Activated CD4-positive, alpha-beta memory T cell treated with anti-CD3 and anti-CD28 coated beads for 36 hours (primary cell): Measurements from ENCODE around the gene CCDC24. TPM values are rescaled to one million over a fixed set of nuclear protein-coding genes. Genes with fewer than 3 reads are reported as not detected.

Experiments used
- CTCF ChIA-PET: fragments of 350-600 bp; sonication (Branson Sonifier 250); formaldehyde crosslinking; loops from one replicate; lab custom pipeline; 2021; ENCODE audit warnings: antibody characterized with exemption, inconsistent platforms; lab: Charles Lee
- POLR2A ChIA-PET: fragments of 350-600 bp; sonication (Branson Sonifier 250); formaldehyde crosslinking; loops from one replicate; lab custom pipeline; 2021; ENCODE audit warnings: antibody characterized with exemption; lab: Charles Lee
- DNase-seq: peaks from one replicate; pipeline ENCODE4 v3.0.0-alpha.2; 2020
- H3K27ac Mint-ChIP-seq: one replicate; pipeline ENCODE4 v1.8.0; 2021; ENCODE audit warnings: mixed read lengths
- H3K27me3 Mint-ChIP-seq: one replicate; pipeline ENCODE4 v1.8.0; 2021; ENCODE audit warnings: mixed read lengths
- H3K36me3 Mint-ChIP-seq: one replicate; pipeline ENCODE4 v1.8.0; 2021; ENCODE audit warnings: mixed read lengths
- H3K4me1 Mint-ChIP-seq: one replicate; pipeline ENCODE4 v1.8.0; 2021; ENCODE audit warnings: low read depth, mixed read lengths
- H3K4me3 Mint-ChIP-seq: one replicate; pipeline ENCODE4 v1.8.0; 2021; ENCODE audit warnings: mild to moderate bottlenecking, mixed read lengths
- H3K9me3 Mint-ChIP-seq: one replicate; pipeline ENCODE4 v1.8.0; 2021; ENCODE audit warnings: mixed read lengths
- intact Hi-C: fragments of 100-400 bp; cut with micrococcal nuclease; formaldehyde crosslinking; loops from one replicate; pipeline ENCODE4 v1.15.1; 2023
- total RNA-seq, 2 experiments: library from RNA; stranded (reverse); gene quantifications; one replicate each; pipeline ENCODE4 v1.2.3, GENCODE V29; 2021

Gene CCDC24
- total RNA-seq, 2 experiments from 2014 or later = 2.7 to 2.8 TPM

DNA sequence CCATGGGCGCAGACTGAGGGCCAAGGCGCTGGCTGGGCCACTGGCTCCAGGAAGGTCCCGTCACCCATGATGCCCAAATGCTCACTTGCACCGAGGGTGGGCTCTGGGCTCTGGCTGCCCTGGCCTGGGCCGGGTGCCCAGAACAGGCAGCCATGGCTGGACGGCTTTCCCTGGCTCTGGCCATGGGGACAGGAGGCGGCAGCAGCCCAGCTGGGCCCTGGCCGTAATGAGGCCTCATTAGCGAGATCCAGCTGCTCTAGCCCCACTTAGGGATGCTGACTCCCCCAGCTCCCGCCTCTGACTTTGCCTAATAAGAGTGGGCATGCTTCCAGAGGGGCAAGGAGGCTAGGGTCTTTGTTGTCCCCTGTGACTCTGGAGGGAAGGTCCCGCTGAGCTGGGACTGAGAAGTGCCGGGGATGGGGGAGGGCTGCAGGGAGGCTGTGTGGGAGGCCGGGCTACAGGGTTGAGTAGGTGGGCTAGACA, 28.1 kb downstream of the CCDC24 start:
- DNase-seq = no peak
- no peak overlapping the region for H3K4me3 Mint-ChIP-seq
- no peaks in the 10 kb centered on the region for H3K9me3 Mint-ChIP-seq
- no peaks in the 10 kb centered on the region for H3K4me1 Mint-ChIP-seq
- H3K36me3 Mint-ChIP-seq = peaks cover 7% of the 10 kb centered on the region
- ChIA-PET POLR2A (no interaction called here), CTCF (interaction anchor here (2.8 kb wide), 1 partner anchor 14 kb away, joined by 10 read pairs; no protein-coding TSS in a partner anchor)
- no peak overlapping the region for H3K27ac Mint-ChIP-seq
- intact Hi-C loops = no loop called here
- H3K27me3 Mint-ChIP-seq = no peaks in the 10 kb centered on the region

DNA sequence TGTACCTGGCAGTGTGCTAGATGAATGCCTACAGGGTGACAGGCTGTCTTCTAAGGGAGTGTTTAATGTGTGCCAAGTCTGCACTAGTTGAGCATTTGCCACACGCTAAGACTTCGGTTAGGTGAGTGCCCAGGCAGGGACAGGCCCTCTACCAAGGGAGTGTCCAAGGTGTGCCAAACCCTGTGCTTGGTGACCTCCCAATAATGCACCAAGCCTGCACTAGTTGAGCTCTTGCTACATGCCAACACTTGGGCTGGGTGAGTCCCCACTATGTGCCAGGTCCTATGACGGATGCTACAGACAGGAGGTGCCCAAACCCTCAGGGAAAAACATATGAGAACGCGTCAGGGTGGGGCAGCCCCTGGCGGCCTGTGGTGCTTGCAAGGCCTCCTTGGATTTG, 29.1 kb downstream of the CCDC24 start:
- Mint-ChIP-seq H3K36me3 (peaks cover 11% of the 10 kb centered on the region), H3K4me3 (no peak overlapping the region), H3K4me1 (no peaks in the 10 kb centered on the region), H3K9me3 (no peaks in the 10 kb centered on the region), H3K27me3 (no peaks in the 10 kb centered on the region), H3K27ac (no peak overlapping the region)
- ChIA-PET CTCF (interaction anchor here (1.0 kb wide), 1 partner anchor 28 kb away, joined by 3 read pairs; no protein-coding TSS in a partner anchor), POLR2A (no interaction called here)
- intact Hi-C loops = no loop called here
- DNase-seq = no peak

DNA sequence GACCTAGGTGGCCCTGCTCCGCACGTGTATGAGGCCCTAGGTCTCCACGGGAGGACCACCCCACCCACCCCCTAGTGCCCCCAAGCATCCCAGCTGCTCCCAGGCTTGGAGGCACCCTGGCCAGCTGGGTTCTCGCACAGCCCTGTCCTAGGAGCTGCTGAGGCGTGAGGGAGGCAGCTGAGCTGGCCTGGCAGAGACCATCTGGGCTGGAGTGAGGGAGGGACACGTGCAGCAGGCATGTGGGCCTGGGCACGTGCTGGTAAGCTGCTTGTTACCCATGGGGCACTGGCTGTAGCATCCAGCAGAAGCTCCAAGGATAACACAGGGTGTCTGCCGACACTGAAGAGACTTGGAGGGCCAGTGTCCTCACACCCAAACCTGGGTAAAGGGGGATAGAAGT, 29.8 kb downstream of the CCDC24 start:
- ChIA-PET CTCF (interaction anchor here (1.0 kb wide), 1 partner anchor 27 kb away, joined by 3 read pairs; no protein-coding TSS in a partner anchor), POLR2A (no interaction called here)
- intact Hi-C loops = no loop called here
- DNase-seq = no peak
- Mint-ChIP-seq H3K4me1 (no peaks in the 10 kb centered on the region), H3K36me3 (peaks cover 11% of the 10 kb centered on the region), H3K9me3 (no peaks in the 10 kb centered on the region), H3K27ac (no peak overlapping the region), H3K27me3 (no peaks in the 10 kb centered on the region), H3K4me3 (no peak overlapping the region)

DNA sequence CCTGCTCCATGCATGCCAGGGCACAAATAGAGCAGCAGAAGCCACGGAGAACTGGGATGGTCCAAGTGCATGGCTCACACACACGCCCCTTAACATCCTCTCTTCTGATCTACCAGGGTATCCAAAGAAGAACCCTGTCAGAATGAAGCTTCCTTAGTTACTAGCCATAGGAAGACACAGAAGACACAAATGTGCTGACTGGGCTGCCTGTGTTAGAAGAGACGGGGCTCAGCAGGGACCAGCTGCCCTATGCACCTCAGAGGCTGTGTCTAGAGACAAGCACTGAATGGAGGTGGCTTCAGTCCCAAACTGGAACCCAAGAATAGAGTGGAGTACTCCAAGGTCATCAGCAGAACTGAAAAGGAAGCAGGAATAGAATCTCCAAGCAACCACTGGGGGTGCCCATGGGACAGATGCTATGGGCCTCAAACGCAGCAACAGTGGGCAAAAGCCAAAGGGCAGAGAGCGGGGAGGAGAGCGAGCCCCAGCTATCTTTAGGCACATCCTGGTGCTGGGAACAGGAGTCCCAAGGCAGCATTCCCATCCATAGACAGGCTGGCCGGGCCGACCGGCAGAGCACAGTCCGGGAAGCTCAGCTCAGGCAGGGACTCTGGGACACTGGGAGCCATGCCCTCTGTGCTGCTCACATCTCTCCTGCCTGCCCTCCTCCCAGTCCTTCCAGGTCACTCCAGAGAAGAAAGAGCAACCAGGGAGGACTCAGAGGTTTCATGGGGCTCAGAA, 30.4 kb downstream of the CCDC24 start:
- H3K27me3 Mint-ChIP-seq = no peaks in the 10 kb centered on the region
- H3K9me3 Mint-ChIP-seq = no peaks in the 10 kb centered on the region
- H3K4me1 Mint-ChIP-seq = no peaks in the 10 kb centered on the region
- ChIA-PET CTCF (interaction anchor here (1.0 kb wide), 1 partner anchor 26 kb away, joined by 3 read pairs; no protein-coding TSS in a partner anchor), POLR2A (interaction anchor here (0.5 kb wide), 1 partner anchor 779 kb away, joined by 3 read pairs; no protein-coding TSS in a partner anchor)
- H3K27ac Mint-ChIP-seq = no peak overlapping the region
- H3K36me3 Mint-ChIP-seq = peaks cover 11% of the 10 kb centered on the region
- no peak overlapping the region for H3K4me3 Mint-ChIP-seq
- no peak for DNase-seq
- intact Hi-C loops = no loop called here

DNA sequence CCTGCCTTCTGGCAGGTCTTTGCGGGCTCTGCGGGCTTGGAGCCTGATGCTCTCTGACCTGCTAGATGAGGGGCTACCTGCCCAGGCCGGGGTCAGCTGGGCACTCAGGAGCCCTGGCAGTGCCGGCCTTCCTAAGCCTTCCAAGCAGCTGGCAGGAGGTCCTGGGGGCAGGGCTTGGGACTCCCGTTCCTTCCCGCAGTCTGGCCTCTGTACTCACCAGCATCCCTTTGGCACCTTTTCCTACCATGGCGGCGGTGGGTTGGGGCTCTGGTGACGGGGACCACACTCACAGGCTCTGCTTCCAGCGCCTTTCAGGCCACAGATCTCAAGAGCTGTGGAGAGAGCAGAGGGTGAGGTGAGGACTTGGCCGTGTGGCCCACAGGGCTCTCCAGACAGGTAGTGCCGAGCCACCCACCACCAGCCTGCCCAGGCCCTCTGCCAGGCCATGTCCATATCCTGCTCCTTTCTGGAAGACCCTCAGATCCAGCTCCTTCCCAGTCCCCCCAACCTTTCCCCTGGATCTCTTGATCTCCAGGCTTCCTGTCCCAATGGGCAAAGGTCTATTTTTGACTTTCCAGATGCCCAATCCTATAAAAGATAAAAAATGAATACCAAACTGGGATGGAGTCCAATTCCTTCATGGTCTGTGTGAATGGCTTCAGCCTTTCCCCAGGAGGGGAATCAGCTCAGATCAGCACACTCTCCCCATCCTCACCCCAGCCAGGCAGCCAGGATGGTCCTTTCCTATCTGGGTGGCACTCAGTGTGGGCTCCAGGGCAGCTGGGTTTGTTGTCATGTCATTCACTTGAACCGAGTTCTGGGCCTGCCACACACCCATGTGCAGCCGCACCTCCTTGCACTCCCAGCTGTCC, 32.9 kb downstream of the CCDC24 start:
- Mint-ChIP-seq H3K27me3 (no peaks in the 10 kb centered on the region), H3K27ac (no peak overlapping the region), H3K4me1 (peaks cover 7% of the 10 kb centered on the region), H3K36me3 (peaks cover 11% of the 10 kb centered on the region), H3K9me3 (no peaks in the 10 kb centered on the region), H3K4me3 (no peak overlapping the region)
- ChIA-PET POLR2A (no interaction called here), CTCF (interaction anchor here (1.3 kb wide), 1 partner anchor 19 kb away, joined by 4 read pairs; no protein-coding TSS in a partner anchor)
- DNase-seq = no peak
- intact Hi-C loops = no loop called here

DNA sequence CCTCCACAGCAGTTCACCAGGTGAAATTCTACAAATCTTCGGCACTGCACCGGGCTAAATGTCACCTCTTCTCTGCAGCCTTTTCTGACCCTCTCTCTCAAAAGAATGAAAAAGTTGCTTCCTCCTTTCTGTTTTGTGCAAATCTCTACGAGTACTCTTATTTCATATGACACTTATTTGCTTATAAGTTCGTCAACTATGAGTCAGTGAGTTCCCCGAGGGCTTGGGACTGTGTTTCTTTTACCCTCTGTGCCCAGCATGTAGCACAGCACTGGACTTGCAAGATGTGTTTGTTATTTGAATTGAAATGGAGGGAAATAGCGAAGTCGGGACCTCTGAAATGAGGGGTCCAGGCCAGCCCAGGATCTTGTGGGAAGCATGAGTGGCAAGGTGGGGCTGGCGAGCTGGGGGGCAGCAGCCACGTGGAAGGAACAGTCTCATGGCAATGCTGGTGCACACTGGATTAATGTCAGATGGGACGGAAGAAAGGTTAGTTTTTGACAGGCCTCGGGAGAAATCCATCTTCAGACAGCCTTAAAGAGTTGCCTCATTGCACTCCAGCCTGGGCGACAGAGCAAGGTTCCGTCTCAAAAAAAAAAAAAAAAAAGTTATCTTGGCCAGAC, 33.6 kb downstream of the CCDC24 start:
- intact Hi-C loops = no loop called here
- H3K4me1 Mint-ChIP-seq = peaks cover 13% of the 10 kb centered on the region
- no peaks in the 10 kb centered on the region for H3K9me3 Mint-ChIP-seq
- ChIA-PET CTCF (interaction anchor here (1.3 kb wide), 1 partner anchor 20 kb away, joined by 4 read pairs; no protein-coding TSS in a partner anchor), POLR2A (no interaction called here)
- peaks cover 11% of the 10 kb centered on the region for H3K36me3 Mint-ChIP-seq
- H3K4me3 Mint-ChIP-seq = no peak overlapping the region
- H3K27ac Mint-ChIP-seq = no peak overlapping the region
- no peak for DNase-seq
- no peaks in the 10 kb centered on the region for H3K27me3 Mint-ChIP-seq

DNA sequence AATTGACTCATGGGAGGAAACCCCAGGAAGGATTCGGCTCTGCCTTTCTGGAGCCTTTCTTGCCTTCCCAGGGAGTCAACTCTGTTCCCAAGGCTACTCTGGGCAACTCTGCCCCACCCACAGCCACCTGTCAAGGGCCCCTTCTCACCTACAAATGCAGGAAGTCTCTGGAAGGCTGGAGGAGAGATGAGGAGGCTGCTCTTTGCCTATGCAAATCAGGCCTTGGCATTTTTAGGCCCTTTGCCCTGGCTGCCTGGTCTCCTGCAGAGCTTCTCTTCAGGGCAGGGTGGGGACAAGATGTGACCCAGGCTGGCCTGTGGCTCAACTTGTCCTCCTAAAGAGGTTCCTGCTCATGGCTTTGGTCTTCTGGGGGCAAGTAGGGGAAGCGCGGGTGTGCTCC, 34.4 kb downstream of the CCDC24 start:
- no peak overlapping the region for H3K27ac Mint-ChIP-seq
- ChIA-PET POLR2A (no interaction called here), CTCF (interaction anchor here (1.3 kb wide), 1 partner anchor 21 kb away, joined by 4 read pairs; no protein-coding TSS in a partner anchor)
- no peaks in the 10 kb centered on the region for H3K9me3 Mint-ChIP-seq
- no peak overlapping the region for H3K4me3 Mint-ChIP-seq
- H3K4me1 Mint-ChIP-seq = peaks cover 13% of the 10 kb centered on the region
- H3K36me3 Mint-ChIP-seq = peaks cover 11% of the 10 kb centered on the region
- intact Hi-C loops = no loop called here
- DNase-seq = no peak
- H3K27me3 Mint-ChIP-seq = no peaks in the 10 kb centered on the region

DNA sequence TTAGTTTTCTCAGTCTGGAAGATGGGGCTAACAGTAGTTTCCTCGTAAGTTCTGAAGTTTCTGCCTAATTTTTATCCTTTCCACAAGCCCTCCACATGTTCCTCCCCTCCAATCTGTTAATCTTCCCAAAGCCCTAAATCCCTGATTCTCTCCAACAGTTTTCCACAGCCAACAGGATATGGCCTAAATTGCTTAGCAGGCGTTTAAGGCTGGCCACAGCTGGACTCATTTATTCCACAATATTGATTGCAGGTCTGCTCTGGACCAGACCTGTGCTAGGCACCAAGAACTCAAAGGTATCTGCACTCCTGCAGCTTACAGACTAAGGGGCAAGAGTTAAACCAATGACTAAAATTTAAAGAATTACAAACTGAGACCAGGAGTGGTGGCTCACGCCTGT, 35.9 kb downstream of the CCDC24 start:
- POLR2A ChIA-PET = interaction anchor here (0.6 kb wide), 1 partner anchor 694 kb away, joined by 3 read pairs; no protein-coding TSS in a partner anchor
- H3K9me3 Mint-ChIP-seq = no peaks in the 10 kb centered on the region
- no peaks in the 10 kb centered on the region for H3K27me3 Mint-ChIP-seq
- no peak for DNase-seq
- no peak overlapping the region for H3K4me3 Mint-ChIP-seq
- H3K4me1 Mint-ChIP-seq = peaks cover 13% of the 10 kb centered on the region
- intact Hi-C loops = no loop called here
- H3K36me3 Mint-ChIP-seq = peaks cover 8% of the 10 kb centered on the region
- CTCF ChIA-PET = no interaction called here
- H3K27ac Mint-ChIP-seq = no peak overlapping the region

DNA sequence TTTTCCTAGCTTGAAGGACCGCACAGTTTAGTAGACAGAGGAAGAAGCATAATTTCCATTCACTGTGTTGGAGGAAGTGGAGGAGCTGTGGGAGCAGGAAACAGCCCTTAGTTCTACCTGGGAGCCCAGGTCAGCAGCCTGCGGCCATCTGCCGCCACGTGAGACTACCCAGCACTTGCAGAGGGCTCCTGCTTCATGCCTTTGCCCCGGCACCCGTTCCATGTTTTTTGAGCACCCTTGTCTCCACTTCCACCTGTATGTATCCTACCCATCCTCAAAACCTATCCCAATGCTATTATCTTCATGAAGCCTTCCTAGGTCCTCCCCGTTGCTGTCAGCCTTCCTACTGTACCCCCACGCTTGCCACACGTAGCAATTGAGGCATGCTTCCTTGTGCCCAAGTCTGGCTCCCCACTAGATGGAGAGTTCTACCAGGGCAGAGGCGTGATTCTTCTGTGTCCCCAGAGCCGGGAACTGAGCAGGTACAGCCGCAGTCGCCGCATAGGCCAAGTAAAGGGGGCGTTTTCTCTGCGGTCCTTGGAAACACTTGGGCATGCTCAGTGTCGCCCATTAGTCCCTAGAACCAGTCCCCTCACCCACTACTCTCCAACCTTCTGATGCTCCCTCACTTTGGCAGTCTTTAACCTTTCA, 38.0 kb downstream of the CCDC24 start:
- Mint-ChIP-seq H3K27me3 (no peaks in the 10 kb centered on the region), H3K36me3 (peaks cover 4% of the 10 kb centered on the region)

DNA sequence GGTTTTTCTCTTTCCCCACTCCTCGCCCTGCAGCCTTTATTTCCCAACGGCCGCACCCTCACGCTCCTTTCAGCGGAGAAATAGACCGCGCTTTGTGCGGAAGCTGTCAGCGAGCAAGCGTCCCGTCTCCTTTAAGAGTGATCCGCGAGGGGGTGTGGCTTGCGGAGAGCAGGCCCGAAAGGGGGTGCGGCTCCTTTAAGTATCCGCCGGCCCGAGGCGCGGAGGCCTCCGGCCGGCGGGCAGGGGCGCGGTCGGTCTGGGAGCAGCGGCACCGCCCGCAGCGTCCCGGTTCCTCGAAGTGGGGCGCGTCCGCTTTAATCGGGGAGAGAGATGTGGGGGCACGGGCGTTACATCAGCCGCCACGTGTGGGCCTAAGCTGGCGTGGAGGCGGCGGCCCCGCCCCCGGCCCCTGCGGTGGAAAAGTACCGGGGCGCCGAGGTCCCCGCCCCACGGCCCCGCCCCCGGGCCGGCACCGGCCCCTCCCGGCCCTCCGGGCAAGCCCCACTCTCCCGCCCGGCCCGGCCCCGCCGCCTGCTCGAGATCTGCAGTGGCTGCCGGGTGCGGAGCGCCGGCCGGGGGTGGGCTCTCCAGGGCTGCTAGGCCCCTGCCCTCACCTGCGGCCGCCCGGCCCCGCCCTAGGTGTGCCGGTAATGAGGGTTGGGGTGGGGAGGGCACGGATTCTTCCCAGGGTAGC, 38.7 kb downstream of the CCDC24 start:
- Mint-ChIP-seq H3K27me3 (no peaks in the 10 kb centered on the region), H3K27ac (peak overlapping the region; percentile 95), H3K4me3 (peak overlapping the region; percentile 94), H3K9me3 (no peaks in the 10 kb centered on the region), H3K4me1 (peaks cover 13% of the 10 kb centered on the region), H3K36me3 (peaks cover 1% of the 10 kb centered on the region)
- POLR2A ChIA-PET = interaction anchor here (1.0 to 1.5 kb wide), 3 partner anchors 24 to 323 kb away, joined by 4 read pairs; partner anchors contain the start of gene ST3GAL3
- CTCF ChIA-PET = interaction anchor here (0.7 to 6.9 kb wide), 3 partner anchors 18 to 95 kb away, joined by 3 to 75 read pairs (median 4); no protein-coding TSS in a partner anchor
- DNase-seq = peak; percentile 92
- intact Hi-C loops = loop anchor here (1.0 to 10.0 kb wide), 5 partner anchors 17 to 575 kb away; partner anchors contain the start of genes CCDC24, HYI, IPO13 and ST3GAL3

More for the DNA sequence above, 38.0 kb downstream of the CCDC24 start:
- Mint-ChIP-seq H3K4me3 (peak overlapping the region; percentile 94), H3K4me1 (peaks cover 13% of the 10 kb centered on the region), H3K9me3 (no peaks in the 10 kb centered on the region), H3K27ac (peak overlapping the region; percentile 95)
- CTCF ChIA-PET = interaction anchor here (0.7 to 1.5 kb wide), 2 partner anchors 24 kb away, joined by 3 to 8 read pairs; no protein-coding TSS in a partner anchor
- intact Hi-C loops = no loop called here
- POLR2A ChIA-PET = interaction anchor here (1.5 kb wide), 1 partner anchor 24 kb away, joined by 4 read pairs; no protein-coding TSS in a partner anchor
- DNase-seq = no peak
